GM12872 (cell line): ENCODE measurements around the gene ELOVL2.

ENCODE experiments used
- TF ChIP-seq, protein P1 (sequence below): IDR thresholded peaks from 3 replicates; pipeline ENCODE4 v1.5.1; 2011; ENCODE audit warnings: low read depth, mild to moderate bottlenecking, low read length, moderate library complexity; ENCODE audit not compliant: insufficient read depth

The ELOVL2 gene

DNA sequence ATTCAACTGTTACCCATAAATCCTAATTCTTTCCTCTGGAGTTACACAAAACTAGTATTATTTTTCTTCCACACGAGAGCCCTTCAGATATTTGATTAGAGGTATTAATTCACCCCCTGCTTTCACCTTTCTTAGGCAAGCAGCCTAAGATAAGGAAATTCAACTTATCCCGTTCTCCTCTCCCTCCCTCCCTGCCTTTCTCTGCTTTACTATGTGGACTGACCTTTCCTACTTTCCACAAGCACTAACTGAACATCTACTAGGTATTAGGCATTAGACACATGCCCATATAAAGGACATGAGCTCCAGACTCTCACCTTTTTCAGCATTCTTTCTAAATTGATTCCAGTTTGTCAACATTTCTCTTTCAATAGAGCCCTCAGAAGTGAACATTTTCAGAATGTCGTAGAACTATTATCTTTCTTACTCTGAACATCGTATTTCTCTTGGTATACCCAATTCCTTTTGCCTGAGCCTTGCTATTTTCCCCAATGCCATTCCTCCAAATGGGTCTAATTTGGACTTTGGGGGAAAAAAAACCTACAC, 16.5 kb downstream of the ELOVL2 start:
- TF ChIP-seq, protein P1, sequence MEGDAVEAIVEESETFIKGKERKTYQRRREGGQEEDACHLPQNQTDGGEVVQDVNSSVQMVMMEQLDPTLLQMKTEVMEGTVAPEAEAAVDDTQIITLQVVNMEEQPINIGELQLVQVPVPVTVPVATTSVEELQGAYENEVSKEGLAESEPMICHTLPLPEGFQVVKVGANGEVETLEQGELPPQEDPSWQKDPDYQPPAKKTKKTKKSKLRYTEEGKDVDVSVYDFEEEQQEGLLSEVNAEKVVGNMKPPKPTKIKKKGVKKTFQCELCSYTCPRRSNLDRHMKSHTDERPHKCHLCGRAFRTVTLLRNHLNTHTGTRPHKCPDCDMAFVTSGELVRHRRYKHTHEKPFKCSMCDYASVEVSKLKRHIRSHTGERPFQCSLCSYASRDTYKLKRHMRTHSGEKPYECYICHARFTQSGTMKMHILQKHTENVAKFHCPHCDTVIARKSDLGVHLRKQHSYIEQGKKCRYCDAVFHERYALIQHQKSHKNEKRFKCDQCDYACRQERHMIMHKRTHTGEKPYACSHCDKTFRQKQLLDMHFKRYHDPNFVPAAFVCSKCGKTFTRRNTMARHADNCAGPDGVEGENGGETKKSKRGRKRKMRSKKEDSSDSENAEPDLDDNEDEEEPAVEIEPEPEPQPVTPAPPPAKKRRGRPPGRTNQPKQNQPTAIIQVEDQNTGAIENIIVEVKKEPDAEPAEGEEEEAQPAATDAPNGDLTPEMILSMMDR, result no peak

DNA sequence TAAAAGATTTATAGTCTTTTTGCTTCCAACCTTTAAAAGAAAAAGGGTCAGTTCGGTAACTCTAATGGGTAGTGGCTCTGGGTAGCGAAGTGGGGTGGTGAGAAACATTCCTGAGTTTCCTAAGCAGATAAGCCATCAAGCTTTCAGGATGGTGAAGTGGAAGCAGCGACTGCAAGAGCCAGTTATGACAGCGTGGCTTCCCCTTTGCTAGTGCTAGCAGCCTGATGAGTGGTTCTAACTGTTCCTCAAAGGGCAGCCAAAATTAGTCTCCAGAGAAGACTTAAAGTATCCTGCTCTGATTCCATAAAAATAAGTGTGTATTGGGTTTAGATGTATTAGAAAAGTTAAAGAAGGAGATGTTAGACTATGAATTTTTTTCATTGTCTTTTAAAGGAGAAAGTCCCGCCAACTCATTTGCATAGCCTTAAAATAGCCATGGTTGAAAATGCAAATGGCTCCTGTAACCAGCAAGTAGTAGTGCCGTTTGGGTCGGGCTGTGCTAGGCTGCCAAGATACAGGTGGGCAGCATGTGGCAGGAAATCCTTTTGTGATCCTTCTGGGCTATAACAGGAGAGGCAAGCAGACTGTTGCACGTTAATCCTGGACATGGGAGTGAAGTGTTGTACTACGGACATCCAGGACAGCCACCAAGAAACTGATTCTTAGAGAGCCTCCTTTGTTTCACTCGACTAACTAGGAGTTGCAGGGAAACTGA, 18.0 kb downstream of the ELOVL2 start:
- TF ChIP-seq, protein P1, result no peak

DNA sequence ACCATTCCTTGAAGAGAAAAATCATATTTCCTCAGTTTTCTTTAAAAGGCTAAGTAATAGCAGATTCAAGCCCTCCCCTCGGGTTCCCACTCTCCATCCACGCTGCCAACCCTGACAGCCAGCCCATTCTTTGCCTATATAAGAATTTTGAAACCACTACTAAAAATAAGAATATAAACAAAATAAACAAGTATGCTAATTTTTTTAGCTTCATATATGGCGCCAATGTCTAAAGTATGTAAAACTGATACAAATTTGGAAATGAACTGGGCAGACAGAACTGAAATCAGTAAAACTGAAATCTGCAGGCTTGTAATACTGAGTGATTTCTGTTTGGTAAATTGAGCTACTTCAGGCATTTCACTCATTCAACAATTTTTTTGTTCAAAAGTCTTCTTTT, 19.0 kb downstream of the ELOVL2 start:
- TF ChIP-seq, protein P1, result no peak

DNA sequence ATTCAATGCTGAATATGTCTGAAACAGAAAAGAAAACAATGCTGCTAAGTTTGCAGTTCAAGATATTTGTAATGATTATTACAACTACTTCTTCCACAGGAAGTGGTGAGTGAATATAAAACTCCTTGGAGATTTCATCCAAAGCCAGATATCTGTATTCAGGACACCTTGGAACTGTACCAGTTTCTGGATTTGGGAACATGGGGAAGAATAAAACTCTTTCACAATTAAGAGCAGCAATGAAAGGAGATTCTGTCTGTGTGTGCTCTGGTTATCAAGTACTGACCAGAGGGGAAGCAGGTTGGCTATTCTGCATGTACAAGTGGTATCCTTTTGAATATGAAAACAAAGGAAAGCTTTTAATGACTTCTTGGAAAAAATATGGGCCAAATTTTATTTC, 21.1 kb downstream of the ELOVL2 start:
- TF ChIP-seq, protein P1, result no peak

DNA sequence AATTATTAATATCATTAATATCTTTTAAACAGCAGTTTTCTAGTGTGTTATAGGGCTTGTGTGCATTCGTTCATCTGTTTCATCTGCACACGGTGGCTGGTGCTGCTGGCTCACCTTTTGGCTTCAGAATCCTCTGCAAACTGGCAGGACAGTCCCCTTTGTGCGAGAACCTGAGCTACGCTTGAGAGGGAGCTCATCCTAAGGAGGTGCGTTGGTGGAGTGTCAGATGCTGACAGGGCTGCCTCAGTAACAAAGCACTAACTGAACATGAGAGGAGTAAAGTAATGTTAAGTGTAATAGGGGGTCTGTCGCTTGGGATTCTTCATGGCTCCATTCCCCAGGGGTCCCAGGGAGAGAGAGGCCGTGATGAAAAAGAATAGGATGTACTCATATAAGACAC, 22.4 kb downstream of the ELOVL2 start:
- TF ChIP-seq, protein P1, result no peak

DNA sequence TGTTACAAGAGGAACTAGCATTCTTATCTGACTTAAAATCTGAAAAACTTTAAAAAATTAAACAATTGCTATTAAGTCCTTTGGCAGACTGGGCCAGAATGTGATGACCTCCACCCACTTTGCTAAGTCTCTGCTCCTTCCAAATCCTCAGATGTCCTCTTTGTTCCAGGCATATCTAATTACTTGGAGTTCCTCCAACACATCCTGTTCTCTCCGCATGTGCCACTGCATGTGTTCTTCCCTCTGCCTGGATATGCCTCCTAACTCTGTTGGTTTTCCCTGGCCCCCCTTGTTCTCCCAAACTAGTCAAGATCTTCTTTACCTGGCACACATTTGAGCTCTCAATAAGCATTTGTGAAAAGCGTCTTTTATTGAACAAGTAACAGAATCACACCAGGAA, 23.1 kb downstream of the ELOVL2 start:
- TF ChIP-seq, protein P1, result no peak

DNA sequence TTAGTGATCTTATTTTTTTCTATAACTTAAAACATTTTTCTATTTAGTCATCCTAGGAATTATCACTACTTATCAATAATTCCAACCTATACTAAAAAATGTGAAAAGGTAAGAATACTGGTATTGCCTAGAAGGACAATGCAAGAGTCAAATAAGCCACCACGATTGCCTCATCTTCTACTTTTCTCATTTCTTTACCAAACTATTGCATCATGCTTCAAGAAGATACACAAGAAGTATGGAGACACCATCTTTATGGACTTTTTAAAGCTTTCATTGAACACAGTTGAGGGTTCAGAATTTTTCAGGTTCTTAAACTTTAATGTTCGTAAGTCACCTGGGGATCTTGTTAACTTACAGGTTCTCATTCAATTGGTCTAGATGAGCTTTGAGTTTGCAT, 25.9 kb downstream of the ELOVL2 start:
- TF ChIP-seq, protein P1, result no peak
